Nephron (organoid): ENCODE results near the gene TTC19.
A peak's percentile ranks its signal among the peaks of the same experiment; 100 is the strongest.

Source experiments
- H3K27ac Mint-ChIP-seq, 3 experiments: 2 replicates each; pipeline ENCODE4 v1.8.0; 2020; ENCODE audit warnings: mixed read lengths in 3 of 3, mild to moderate bottlenecking in 2 of 3, moderate library complexity in 1 of 3
- H3K27me3 Mint-ChIP-seq: 2 replicates; pipeline ENCODE4 v1.8.0; 2021; ENCODE audit warnings: low read depth, mild to moderate bottlenecking, moderate library complexity, mixed read lengths
- H3K36me3 Mint-ChIP-seq: 2 replicates; pipeline ENCODE4 v1.8.0; 2020; ENCODE audit warnings: low read depth, mixed read lengths
- H3K4me1 Mint-ChIP-seq: 2 replicates; pipeline ENCODE4 v1.8.0; 2020; ENCODE audit warnings: mixed read lengths
- H3K4me3 Mint-ChIP-seq, 3 experiments: 2 replicates each; pipeline ENCODE4 v1.8.0; 2020; ENCODE audit warnings: mild to moderate bottlenecking in 3 of 3, mixed read lengths in 3 of 3, moderate library complexity in 2 of 3
- H3K9me3 Mint-ChIP-seq: 2 replicates; pipeline ENCODE4 v1.8.0; 2020; ENCODE audit warnings: mixed read lengths
- TF ChIP-seq, protein P1 (sequence below), 3 experiments: fragments of 200-600 bp; sonication (generic); IDR thresholded peaks; one replicate each; pipeline ENCODE4 v1.5.0; 2021; ENCODE audit warnings: antibody characterized with exemption in 3 of 3; ENCODE audit not compliant: unreplicated experiment in 3 of 3

Gene TTC19

DNA sequence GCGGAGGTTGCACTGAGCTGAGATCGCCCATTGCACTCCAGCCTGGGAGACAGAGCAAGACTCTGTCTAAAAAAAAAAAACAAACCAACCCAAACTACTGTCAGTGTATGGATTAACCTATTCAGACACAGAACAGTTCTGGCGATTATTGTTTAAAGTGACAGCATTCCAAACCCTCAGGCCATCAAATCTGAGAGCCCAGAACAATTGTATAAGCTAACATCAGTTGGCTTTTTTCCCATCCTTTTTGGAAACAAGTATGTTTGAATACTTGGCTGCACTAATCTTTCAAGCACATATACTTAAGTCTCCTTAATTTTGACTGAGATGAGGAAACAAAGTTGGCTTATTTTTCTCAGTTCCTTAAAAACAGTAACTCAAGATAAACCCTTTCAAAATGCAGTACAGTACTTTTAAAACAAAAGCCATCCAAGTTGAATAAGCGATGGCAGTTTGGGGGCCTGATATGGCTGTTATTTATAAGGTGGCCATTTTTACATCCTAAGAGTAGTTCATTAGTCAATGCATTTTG, 1.5 kb upstream of the TTC19 start:
- peaks cover 22% of the 10 kb centered on the region for H3K4me1 Mint-ChIP-seq
- H3K27ac Mint-ChIP-seq: peak overlapping the region; percentile 94 to 99 (median 98)
- peaks cover 34% of the 10 kb centered on the region for H3K36me3 Mint-ChIP-seq
- peaks cover 4% of the 10 kb centered on the region for H3K9me3 Mint-ChIP-seq
- peaks cover 3% of the 10 kb centered on the region for H3K27me3 Mint-ChIP-seq
- TF ChIP-seq, protein P1, sequence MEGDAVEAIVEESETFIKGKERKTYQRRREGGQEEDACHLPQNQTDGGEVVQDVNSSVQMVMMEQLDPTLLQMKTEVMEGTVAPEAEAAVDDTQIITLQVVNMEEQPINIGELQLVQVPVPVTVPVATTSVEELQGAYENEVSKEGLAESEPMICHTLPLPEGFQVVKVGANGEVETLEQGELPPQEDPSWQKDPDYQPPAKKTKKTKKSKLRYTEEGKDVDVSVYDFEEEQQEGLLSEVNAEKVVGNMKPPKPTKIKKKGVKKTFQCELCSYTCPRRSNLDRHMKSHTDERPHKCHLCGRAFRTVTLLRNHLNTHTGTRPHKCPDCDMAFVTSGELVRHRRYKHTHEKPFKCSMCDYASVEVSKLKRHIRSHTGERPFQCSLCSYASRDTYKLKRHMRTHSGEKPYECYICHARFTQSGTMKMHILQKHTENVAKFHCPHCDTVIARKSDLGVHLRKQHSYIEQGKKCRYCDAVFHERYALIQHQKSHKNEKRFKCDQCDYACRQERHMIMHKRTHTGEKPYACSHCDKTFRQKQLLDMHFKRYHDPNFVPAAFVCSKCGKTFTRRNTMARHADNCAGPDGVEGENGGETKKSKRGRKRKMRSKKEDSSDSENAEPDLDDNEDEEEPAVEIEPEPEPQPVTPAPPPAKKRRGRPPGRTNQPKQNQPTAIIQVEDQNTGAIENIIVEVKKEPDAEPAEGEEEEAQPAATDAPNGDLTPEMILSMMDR (IDR thresholded peaks at IDR 0.05; ENCODE audit: unreplicated experiment in 3 of 3): no peak
- peak overlapping the region; percentile 97 to 98 (median 98) for H3K4me3 Mint-ChIP-seq

DNA sequence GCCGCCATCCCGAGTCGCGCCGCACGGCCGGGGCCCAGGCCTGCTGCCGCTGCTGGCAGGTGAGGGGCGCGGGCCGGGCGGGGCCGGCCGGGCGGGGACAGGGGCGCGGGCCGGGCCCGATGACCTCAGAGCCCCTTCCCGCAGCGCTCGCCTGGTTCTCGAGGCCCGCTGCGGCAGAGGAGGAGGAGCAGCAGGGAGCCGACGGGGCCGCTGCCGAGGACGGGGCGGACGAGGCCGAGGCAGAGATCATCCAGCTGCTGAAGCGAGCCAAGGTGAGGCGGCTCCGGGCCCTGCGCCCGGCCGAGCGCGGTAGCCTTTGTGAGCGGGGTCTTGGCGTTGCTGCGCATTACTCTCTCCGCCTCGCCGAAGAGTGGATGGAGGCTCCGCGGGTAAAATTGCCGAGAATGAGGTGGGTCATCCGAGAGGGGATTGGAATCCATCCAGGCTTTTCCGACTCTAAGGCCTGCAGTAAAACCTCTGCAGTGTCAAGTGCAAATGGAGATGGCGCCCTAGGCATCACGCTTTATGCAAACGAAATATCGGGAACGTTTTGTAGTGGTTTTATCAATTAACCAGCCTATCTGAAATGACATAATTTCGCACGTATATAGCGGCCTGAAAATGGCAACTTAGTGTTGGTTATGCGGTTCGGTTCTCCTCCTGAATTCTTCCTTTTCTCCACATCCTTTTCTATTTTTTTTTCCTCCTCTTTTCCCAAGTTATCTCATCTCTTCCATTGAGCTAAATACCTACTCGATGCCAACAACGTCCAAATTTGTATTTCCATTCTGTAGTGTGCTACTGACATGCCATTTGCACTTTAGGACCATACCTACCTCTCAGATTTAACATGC, 577 bp downstream of the TTC19 start:
- Mint-ChIP-seq H3K27ac (peak overlapping the region; percentile 69 to 90 (median 85)), H3K4me3 (peak overlapping the region; percentile 89 to 94 (median 93)), H3K9me3 (peaks cover 4% of the 10 kb centered on the region), H3K4me1 (peaks cover 22% of the 10 kb centered on the region), H3K36me3 (peaks cover 47% of the 10 kb centered on the region), H3K27me3 (no peaks in the 10 kb centered on the region)
- TF ChIP-seq, protein P1 (IDR thresholded peaks at IDR 0.05; ENCODE audit: unreplicated experiment in 3 of 3): no peak

DNA sequence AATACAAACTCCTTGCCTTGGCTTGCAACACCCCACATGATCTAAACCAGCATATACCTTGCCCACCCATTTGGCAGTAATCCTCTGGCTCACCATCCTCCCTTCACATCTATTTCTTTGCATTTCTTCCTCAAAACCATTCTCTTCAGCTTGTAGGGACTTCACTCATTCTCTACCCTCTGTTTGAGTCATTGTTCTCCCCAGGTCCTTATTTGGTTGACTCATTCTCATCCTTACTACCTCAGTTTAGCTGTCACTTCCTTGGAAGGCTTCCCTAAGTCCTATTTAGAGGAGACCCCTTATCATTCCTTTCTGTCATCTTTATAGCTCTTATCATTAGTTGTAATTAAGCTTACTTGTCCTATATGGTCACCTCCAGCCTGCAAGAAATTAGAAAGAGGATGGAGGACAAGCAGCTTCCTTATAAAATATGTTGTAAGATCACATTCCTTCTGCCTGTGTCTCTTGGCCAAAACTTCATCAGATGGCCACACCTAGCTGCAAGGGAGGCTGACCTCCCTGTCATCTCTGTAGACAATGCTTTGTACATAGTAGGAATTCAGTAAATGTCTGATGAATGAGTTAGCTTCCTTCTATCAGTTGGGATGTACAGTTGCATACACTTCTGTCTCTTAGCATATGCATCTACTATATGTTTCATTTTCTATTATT, 1.7 kb downstream of the TTC19 start:
- Mint-ChIP-seq H3K4me1 (peaks cover 22% of the 10 kb centered on the region), H3K4me3 (peak overlapping the region; percentile 89 to 94 (median 93)), H3K27me3 (no peaks in the 10 kb centered on the region), H3K36me3 (peaks cover 56% of the 10 kb centered on the region), H3K27ac (peak overlapping the region; percentile 69 to 90 (median 85)), H3K9me3 (peaks cover 4% of the 10 kb centered on the region)
- TF ChIP-seq, protein P1 (IDR thresholded peaks at IDR 0.05; ENCODE audit: unreplicated experiment in 3 of 3): no peak

DNA sequence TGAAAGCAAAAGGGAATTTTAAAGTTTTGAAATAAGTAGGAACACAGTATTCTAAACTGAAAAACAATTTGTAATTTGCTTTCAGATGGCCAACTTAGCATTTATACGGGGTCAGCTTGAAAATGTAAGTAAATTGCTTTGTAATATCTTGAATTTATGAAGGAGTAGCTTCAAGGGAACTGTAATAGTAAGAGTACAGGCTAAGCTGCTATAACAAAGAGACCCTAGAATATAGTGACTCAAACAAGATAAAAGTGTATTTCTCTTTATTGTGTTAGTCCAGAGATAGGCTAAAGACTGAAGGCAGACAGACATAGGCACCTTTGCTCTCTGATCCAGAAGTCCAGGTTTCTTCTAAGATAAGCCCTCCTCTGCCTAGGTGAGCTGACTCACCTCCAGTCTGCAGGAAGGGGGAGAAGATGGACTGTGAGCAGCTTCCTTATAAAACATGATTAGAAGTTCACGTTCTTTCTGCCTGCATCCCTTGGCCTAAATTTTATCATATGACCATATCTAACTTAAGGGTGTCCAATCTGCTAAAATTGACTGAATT, 3.2 kb downstream of the TTC19 start:
- peaks cover 4% of the 10 kb centered on the region for H3K9me3 Mint-ChIP-seq
- H3K36me3 Mint-ChIP-seq: peaks cover 70% of the 10 kb centered on the region
- no peak overlapping the region for H3K27ac Mint-ChIP-seq
- H3K4me1 Mint-ChIP-seq: peaks cover 22% of the 10 kb centered on the region
- TF ChIP-seq, protein P1 (IDR thresholded peaks at IDR 0.05; ENCODE audit: unreplicated experiment in 3 of 3): no peak
- no peaks in the 10 kb centered on the region for H3K27me3 Mint-ChIP-seq
- no peak overlapping the region for H3K4me3 Mint-ChIP-seq

DNA sequence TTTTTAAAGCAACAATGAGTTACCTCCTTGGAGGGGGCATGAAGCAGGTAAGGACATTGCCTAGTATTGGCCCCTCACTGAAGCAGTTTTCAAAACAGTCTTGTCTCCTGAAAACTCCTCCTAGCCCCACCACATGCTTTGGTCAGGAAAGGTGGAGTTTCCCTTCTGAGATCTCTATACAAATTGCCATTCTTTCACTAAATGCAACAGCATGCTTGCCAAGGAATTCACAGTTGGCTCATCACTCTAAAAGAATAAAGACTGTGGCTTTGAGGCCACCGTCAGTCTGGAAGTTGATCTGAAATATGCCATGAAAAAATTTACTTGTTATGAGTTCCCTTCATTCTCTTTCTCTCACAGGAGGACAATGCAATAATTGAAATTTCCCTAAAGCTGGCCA, 4.2 kb downstream of the TTC19 start:
- no peak overlapping the region for H3K4me3 Mint-ChIP-seq
- no peaks in the 10 kb centered on the region for H3K27me3 Mint-ChIP-seq
- peaks cover 18% of the 10 kb centered on the region for H3K4me1 Mint-ChIP-seq
- no peak overlapping the region for H3K27ac Mint-ChIP-seq
- peaks cover 4% of the 10 kb centered on the region for H3K9me3 Mint-ChIP-seq
- TF ChIP-seq, protein P1 (IDR thresholded peaks at IDR 0.05; ENCODE audit: unreplicated experiment in 3 of 3): no peak
- H3K36me3 Mint-ChIP-seq: peaks cover 81% of the 10 kb centered on the region
